GM21825 (cell line): Measurements from ENCODE around the gene AFF3.

Experiments
- ATAC-seq: cut with Tn5 transposase; IDR thresholded peaks from one replicate; pipeline ENCODE4 v1.9.1; 2021; ENCODE audit warnings: mild to moderate bottlenecking, moderate library complexity; ENCODE audit not compliant: unreplicated experiment

Gene AFF3

DNA sequence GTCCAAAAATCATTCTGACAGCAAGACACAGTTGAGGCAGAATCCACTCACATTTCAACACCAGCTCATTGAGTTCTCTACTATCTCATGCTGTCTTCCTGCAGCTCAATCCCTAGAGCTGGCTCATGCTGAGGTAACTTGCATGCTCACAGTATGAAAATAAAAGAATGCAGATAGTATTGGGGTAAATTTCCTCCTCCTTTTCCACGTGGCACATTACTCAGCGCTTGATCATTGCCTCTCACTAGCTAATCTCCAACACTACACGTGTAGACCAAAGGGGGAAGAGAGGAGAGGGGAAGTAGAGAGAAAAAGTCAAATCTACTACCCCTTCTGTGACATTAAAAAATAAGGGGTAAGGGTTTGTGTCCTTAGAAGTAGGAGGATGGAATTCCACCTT lies 300.6 kb downstream of the AFF3 start:
- no peak for ATAC-seq

DNA sequence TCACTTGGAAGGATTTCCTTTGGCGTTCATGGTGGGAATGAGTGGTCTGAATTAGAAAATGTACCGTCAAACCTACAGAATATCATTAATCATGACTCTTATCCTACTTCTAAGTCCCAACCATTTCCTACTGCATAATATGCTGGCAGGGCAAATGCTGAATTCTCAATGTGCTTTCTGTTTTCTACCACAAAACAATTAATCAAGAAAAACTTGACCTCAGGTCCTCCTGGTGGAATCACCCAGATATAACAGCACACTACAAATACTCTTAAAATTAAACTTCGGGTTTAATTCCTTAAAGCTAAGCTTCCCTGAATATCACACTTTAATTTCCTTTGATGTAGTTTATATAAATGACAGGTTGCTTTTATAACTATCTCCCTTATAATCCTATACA lies 301.6 kb downstream of the AFF3 start:
- no peak for ATAC-seq

DNA sequence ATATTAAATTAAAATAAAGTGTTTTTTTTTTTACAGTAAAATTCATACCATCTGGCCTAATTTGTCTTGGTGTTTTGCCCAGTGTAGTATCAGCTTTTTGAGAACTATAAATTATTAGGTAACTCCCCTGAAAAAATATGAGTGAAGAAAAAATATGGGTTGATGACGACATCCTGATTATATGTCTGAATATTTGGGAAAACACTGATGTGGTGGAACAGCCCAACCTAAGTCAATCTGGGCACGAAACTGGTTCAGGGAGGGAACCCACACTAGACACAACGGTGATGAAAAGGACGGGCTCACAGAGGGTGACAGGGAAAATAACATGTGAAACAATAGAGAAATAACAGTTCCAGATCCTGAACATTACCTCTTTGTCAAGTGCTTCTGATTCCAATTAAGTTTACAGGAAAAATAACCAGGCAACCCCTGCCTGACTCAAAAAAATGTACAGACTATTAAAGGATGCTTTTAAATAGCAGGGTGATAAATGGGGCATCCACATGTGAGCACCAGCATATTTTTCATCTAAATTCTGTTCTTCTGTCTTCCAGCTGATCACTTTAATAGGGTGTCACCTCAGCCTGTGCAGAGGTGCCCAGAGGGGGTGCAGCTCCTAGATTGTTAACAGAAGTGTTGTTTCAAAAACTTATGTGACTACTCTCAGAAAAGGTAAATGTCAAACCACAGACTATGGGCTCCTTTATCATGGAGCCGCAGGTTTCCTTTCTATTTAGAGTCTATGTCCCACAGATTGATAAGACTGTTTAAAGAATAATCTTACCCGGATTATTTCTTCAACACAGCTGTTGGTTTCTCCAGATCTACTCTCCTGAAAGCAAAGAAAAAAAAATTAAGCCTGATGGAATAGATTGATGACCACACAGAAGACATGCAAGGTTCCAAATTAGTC lies 305.4 kb downstream of the AFF3 start:
- no peak for ATAC-seq

GRCh38 chr2:99834426-99834825 lies 308.0 kb downstream of the AFF3 start:
- ATAC-seq, result no peak

GRCh38 chr2:99833586-99834201 lies 308.7 kb downstream of the AFF3 start:
- no peak for ATAC-seq

- no peak for ATAC-seq
Measured at GRCh38 chr2:99832926-99833325, 309.5 kb downstream of the AFF3 start.

DNA sequence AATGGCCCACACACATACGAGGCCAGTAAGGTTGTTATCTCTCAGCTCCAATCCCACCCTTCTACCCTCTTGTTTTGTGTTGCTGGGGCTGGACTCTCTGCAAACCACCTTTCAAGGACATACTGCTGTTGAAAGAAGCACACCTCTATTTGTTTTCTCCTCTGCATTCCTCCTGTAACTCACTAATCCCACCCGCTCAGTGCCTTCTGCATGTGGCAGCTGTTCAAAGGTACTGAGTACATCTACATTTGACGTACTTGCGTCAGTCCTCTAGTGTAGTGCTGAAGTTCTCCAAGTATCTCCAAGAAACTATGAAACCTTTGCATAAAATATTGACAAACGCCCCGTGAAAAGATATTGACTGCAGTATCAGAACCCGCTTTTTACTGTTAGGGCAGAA lies 310.6 kb downstream of the AFF3 start:
- no peak for ATAC-seq

GRCh38 chr2:99827296-99827999 lies 314.9 kb downstream of the AFF3 start:
- ATAC-seq, result no peak

- no peak for ATAC-seq
Measured at GRCh38 chr2:99825630-99826029, 316.8 kb downstream of the AFF3 start.

DNA sequence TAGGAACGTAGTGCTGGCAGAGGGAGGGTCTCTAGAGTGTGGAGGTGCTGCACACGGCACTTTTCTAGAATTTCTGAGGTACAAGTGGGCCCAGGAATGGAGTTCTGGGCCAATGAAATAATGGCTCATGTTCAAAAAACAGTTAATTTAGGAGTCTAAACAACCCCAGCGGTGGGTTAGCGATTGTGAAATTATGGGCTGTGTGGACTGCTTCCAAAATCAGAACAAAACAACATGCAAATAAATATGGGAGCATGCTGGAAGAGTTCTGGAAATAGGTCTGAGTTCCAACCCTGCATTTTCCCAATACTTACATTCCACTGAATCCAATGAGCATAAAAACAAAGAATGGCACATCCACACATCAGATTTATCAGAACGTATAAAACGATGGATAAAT lies 317.6 kb downstream of the AFF3 start:
- ATAC-seq, result no peak

GRCh38 chr2:99822474-99823207 lies 319.7 kb downstream of the AFF3 start:
- ATAC-seq, result no peak

DNA sequence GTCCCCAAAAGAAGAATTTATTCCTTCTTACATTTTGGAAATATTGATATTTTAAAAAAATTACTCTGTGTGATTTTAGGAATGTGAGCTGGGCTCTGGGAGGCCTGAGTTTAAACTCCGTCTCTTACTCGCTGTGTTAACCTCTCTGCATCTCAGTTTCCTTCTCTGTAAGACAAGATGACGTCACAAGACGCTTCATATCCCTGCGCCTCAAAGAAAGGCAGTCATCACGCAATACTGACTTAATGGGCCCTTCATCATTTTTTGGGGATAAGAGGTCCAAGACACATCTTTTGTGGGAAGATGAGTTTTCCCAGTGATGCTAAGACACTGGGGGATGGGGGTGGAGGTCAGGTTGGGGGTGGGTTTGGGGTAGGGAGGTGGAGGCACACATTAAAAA lies 320.4 kb downstream of the AFF3 start:
- no peak for ATAC-seq

- ATAC-seq, result no peak
Measured at GRCh38 chr2:99821572-99821971, 320.8 kb downstream of the AFF3 start.

DNA sequence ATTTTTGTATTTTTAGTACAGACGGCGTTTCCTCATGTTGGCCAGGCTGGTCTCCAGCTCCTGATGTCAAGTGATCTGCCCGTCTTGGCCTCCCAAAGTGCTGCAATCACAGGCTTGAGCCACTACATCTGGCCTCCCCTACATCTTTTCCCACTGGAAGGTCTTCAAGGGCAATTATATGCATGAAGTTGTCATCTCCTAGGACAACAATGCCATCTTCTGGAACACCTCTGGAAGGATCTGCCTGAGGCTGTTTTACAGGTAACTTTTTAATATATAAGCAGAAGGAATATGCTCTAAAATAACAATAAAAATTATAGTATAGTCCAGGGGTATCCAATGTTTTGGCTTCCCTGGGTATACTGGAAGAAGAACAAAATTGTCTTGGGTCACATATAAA lies 321.4 kb downstream of the AFF3 start:
- no peak for ATAC-seq

- no peak for ATAC-seq
Measured at GRCh38 chr2:99819766-99820165, 322.6 kb downstream of the AFF3 start.

DNA sequence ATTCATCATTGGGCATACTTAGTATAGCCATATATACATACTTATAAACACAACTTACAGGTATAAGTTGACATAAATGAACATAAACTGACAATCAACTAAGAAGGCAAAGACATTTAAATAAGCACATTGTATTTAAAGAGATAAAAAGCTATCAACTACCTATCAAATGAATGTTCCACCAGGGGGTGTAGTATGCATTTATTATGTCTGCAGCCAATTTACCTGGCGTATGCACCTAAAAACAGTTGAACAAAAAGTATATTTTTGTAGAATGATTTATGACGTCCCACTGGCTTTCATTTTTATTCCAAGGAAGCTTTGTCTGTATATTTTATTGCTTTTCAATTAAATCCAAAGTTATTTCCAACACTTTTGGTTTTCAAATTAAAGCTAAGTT lies 323.5 kb downstream of the AFF3 start:
- ATAC-seq, result no peak

GRCh38 chr2:99816908-99817307 lies 325.5 kb downstream of the AFF3 start:
- no peak for ATAC-seq

DNA sequence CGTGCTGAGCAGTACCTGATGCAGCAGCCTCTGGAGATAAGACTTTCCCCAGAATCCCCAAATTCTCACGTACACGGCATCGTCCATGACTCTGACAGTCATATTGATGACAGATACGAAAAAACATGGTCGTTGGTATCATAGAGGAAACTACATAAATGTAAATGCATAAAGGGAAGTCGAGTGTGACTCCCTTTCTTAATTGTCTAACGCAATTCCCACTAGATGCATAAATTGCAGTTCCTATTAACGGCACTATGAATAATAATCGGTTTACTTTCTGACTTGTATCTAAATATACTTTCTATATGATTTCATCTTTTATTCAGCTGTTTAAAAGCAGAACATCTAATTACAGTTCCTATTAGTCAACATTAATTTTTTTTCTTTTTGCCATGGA lies 330.0 kb downstream of the AFF3 start:
- ATAC-seq, result no peak

DNA sequence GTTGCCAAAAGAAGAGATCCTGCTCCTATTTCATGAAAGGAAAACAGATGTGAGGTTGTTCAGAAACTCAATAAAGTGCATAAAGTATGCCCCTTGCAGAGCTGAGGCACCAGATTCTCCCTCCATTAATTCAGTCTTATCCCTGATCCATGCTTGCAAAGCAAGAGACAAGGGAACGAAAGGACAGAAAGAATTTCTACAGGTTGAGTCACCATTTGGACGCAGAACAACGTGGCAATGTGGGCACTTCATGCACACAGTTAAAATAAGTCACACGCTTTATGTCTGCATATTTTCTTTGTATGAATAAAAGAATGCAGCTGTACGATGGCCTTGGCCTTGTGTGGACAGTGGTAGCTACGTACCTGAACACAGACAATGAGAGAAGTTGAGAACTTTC lies 330.8 kb downstream of the AFF3 start:
- no peak for ATAC-seq

DNA sequence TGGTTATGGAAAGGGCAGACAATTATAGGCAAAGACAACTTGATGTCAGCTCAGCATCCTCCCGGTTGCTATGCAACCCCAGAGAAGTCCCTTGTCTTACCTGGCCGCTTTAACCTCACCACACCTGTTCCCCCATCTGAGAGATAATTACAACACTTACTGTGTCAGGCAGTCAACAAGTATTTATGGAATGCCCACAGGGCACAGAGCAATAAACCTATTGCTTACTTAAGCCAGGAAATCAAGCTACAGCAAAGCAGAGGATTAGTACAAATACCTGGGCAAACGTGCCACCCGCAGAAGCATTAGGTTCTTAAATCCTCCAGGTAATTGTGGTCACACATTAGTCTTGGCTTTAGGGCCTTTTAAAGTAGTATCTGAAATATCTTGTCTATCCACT lies 332.2 kb downstream of the AFF3 start:
- no peak for ATAC-seq

GRCh38 chr2:99809259-99809900 lies 333.0 kb downstream of the AFF3 start:
- no peak for ATAC-seq
